GM12891 (cell line): ENCODE measurements around the gene RASIP1.

Experiments
- POLR2A ChIP-seq: IDR thresholded peaks from 2 replicates; pipeline ENCODE4 v1.6.1; 2011; ENCODE audit warnings: low read depth, low read length, control low read depth
- POLR2AphosphoS5 ChIP-seq: IDR thresholded peaks from 2 replicates; pipeline ENCODE4 v1.6.1; 2011; ENCODE audit warnings: low read depth, low read length, control low read depth

DNA sequence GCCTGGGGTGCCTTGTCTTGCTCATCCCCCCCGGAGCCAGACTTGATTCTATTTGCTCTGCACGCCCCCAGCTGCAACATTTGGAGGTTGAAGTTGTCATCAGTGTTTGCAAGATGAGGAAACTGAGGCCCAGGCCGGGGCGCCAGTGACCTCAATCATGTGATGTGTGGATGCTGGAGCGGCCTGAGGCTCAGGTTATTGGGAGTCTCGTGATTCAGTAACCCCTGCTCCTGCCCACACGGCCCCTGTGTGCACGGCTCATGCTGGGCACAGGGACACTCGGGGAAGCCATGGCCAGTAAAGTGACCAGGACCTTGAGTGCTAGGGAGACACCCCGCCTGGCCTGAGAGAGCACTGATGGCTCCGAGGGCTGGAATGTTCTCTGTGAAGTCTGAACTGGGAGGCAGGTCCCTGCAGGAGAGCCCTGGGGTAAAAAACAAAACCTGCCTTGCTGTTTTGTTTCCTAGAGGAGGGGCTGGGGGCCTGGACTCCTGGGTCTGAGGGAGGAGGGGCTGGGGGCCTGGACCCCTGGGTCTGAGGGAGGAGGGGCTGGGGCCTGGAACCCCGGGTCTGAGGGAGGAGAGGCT is 16.8 kb upstream of the RASIP1 start:
- TF ChIP-seq POLR2A (no peak), POLR2AphosphoS5 (no peak)
